Measurements from ENCODE around the gene ASAP2.
A peak's percentile ranks its signal among the peaks of the same experiment; 100 is the strongest.

The ASAP2 gene

GRCh38 chr2:9169349-9170107 is 37.1 kb upstream of the ASAP2 start:
- TF ChIP-seq SPI1 (IDR thresholded peaks at IDR 0.05; ENCODE audit: borderline replicate concordance, low read depth) (no peak), GABPA (IDR thresholded peaks at IDR 0.05; ENCODE audit: low read depth) (no peak)
- DNase-seq (ENCODE audit: low read depth in 1 of 2, low spot score in 1 of 2), result no peak
- no peak overlapping the region for H3K4me3 ChIP-seq (replicated peaks; ENCODE audit: insufficient read depth, low read length)
- H3K27ac ChIP-seq (replicated peaks), result no peak overlapping the region
- no peaks in the 10 kb centered on the region for H3K27me3 ChIP-seq (ENCODE audit: insufficient read depth, poor library complexity, severe bottlenecking)

DNA sequence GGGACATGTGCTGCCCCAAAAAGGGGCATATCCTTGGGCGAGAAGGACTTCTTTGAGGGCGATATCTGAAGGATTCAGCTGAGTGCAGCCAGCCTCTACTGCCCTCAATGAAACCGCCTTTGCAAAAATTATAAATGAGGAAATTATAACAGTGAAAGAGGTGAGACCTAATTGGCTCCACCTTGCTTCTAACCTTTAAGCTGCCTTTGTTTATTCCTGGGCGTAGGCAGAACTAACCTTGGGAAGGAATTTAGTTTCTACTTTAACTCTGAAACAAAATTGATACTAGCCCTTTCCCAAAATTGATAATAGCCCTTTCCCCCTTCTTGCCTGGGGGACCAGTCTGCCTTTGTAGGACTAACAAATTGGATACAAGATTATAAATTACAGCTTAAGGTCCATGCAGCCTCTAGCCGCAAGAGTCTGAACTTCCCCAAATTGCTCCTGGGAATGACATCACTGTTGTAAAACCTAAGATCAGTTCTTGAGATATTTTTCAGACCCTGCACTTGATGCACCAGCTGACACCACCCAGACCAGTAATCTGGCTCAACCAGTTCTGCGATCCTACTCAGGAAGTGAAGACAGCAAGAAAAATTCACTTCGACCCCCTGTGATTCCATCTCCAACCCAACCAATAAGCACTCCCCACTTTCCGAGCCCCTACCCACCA is 36.0 kb upstream of the ASAP2 start:
- no peak for TF ChIP-seq GABPA (IDR thresholded peaks at IDR 0.05; ENCODE audit: low read depth)
- TF ChIP-seq POLR2AphosphoS5 (IDR thresholded peaks at IDR 0.05; ENCODE audit: low read depth), result no peak
- TF ChIP-seq, protein P1, sequence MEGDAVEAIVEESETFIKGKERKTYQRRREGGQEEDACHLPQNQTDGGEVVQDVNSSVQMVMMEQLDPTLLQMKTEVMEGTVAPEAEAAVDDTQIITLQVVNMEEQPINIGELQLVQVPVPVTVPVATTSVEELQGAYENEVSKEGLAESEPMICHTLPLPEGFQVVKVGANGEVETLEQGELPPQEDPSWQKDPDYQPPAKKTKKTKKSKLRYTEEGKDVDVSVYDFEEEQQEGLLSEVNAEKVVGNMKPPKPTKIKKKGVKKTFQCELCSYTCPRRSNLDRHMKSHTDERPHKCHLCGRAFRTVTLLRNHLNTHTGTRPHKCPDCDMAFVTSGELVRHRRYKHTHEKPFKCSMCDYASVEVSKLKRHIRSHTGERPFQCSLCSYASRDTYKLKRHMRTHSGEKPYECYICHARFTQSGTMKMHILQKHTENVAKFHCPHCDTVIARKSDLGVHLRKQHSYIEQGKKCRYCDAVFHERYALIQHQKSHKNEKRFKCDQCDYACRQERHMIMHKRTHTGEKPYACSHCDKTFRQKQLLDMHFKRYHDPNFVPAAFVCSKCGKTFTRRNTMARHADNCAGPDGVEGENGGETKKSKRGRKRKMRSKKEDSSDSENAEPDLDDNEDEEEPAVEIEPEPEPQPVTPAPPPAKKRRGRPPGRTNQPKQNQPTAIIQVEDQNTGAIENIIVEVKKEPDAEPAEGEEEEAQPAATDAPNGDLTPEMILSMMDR (IDR thresholded peaks at IDR 0.05; ENCODE audit: insufficient read depth, low read length), result no peak
- no peak for TF ChIP-seq SPI1 (IDR thresholded peaks at IDR 0.05; ENCODE audit: borderline replicate concordance, low read depth)
- peak in 1 of 2 experiments; percentile 21 for DNase-seq (ENCODE audit: low read depth in 1 of 2, low spot score in 1 of 2)
- no peak overlapping the region for H3K27ac ChIP-seq (replicated peaks)

GRCh38 chr2:9174771-9175437 is 31.7 kb upstream of the ASAP2 start:
- no peaks in the 10 kb centered on the region for H3K27me3 ChIP-seq (ENCODE audit: insufficient read depth, poor library complexity, severe bottlenecking)
- no peak overlapping the region for H3K27ac ChIP-seq (replicated peaks)
- TF ChIP-seq SPI1 (IDR thresholded peaks at IDR 0.05; ENCODE audit: borderline replicate concordance, low read depth) (peak; percentile 75), POLR2AphosphoS5 (IDR thresholded peaks at IDR 0.05; ENCODE audit: low read depth) (no peak), GABPA (IDR thresholded peaks at IDR 0.05; ENCODE audit: low read depth) (no peak)
- no peak for DNase-seq (ENCODE audit: low read depth in 1 of 2, low spot score in 1 of 2)
- no peak overlapping the region for H3K4me3 ChIP-seq (replicated peaks; ENCODE audit: insufficient read depth, low read length)

More for the DNA sequence above, 36.0 kb upstream of the ASAP2 start:
- no peaks in the 10 kb centered on the region for H3K27me3 ChIP-seq (ENCODE audit: insufficient read depth, poor library complexity, severe bottlenecking)
- H3K4me3 ChIP-seq (replicated peaks; ENCODE audit: insufficient read depth, low read length), result no peak overlapping the region

DNA sequence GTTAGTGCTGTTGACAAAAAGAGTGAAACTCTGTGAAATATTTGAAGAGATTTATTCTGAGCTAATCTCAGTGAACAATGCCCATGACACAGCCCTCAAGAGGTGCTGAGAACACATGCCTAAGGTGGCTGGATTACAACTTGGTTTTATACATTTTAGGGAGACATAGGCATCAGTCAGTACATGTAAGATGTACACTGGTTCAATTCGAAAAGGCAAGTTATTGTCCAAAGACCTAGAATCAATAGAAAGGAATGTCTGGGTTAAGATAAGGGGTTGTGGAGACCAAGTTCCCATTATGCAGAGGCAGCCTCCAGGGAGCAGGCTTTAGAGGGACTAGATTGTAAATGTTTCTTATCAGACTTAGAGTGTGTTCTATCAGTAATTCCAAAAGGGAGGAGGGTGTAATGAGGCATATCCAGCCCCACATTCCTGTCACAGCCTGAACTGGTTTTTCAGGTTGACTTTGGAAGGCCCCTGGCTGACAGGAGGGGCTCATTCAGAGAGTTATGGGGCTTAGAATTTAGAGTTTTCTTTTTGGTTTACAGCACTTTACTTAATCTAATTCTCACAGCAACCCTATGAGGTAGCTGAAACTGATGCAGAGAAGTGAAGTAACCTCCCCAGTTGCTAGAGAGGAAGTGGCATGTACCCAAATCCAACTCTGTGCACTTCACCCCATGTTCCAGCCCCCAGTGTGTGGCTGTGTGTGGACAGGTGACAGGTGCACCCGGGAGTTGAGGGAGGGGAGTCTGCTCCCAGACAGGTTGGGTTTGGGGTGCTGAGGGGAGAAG is 28.3 kb upstream of the ASAP2 start:
- no peak for DNase-seq (ENCODE audit: low read depth in 1 of 2, low spot score in 1 of 2)
- H3K27ac ChIP-seq (replicated peaks), result no peak overlapping the region

GRCh38 chr2:9178904-9179571 is 27.6 kb upstream of the ASAP2 start:
- no peak overlapping the region for H3K4me3 ChIP-seq (replicated peaks; ENCODE audit: insufficient read depth, low read length)
- H3K27ac ChIP-seq (replicated peaks), result no peak overlapping the region
- no peaks in the 10 kb centered on the region for H3K27me3 ChIP-seq (ENCODE audit: insufficient read depth, poor library complexity, severe bottlenecking)
- DNase-seq (ENCODE audit: low read depth in 1 of 2, low spot score in 1 of 2), result no peak
- no peak for TF ChIP-seq REST (IDR thresholded peaks at IDR 0.05; ENCODE audit: insufficient replicate concordance, low read depth)
- no peak for TF ChIP-seq GABPA (IDR thresholded peaks at IDR 0.05; ENCODE audit: low read depth)
- TF ChIP-seq, protein P1 (IDR thresholded peaks at IDR 0.05; ENCODE audit: insufficient read depth, low read length), result no peak
- TF ChIP-seq POLR2AphosphoS5 (IDR thresholded peaks at IDR 0.05; ENCODE audit: low read depth), result no peak
- TF ChIP-seq SPI1 (IDR thresholded peaks at IDR 0.05; ENCODE audit: borderline replicate concordance, low read depth), result no peak

More for the DNA sequence above, 28.3 kb upstream of the ASAP2 start:
- TF ChIP-seq GABPA (IDR thresholded peaks at IDR 0.05; ENCODE audit: low read depth) (no peak), POLR2AphosphoS5 (IDR thresholded peaks at IDR 0.05; ENCODE audit: low read depth) (no peak), SPI1 (IDR thresholded peaks at IDR 0.05; ENCODE audit: borderline replicate concordance, low read depth) (peak; percentile 35)
- no peak overlapping the region for H3K4me3 ChIP-seq (replicated peaks; ENCODE audit: insufficient read depth, low read length)
- no peaks in the 10 kb centered on the region for H3K27me3 ChIP-seq (ENCODE audit: insufficient read depth, poor library complexity, severe bottlenecking)
